MM.1S (cell line): ENCODE measurements around the gene RAB29.

Experiments
- EZH2 ChIP-seq: fragments of 300-600 bp; sonication (generic); optimal IDR thresholded peaks from 2 replicates; pipeline ENCODE3; 2017; ENCODE audit warnings: low read depth, mild to moderate bottlenecking, antibody characterized with exemption, low read length, mixed read lengths
- EZH2phosphoT487 ChIP-seq: fragments of 300-600 bp; sonication (generic); IDR thresholded peaks from 2 replicates; pipeline ENCODE4 v1.6.1; 2018; ENCODE audit warnings: antibody characterized with exemption, low read length
- TF ChIP-seq, protein P1 (sequence below): fragments of 300-600 bp; sonication (generic); IDR thresholded peaks from 2 replicates; pipeline ENCODE4 v1.5.1; 2016; ENCODE audit warnings: antibody characterized with exemption, low read length, mixed read lengths

DNA sequence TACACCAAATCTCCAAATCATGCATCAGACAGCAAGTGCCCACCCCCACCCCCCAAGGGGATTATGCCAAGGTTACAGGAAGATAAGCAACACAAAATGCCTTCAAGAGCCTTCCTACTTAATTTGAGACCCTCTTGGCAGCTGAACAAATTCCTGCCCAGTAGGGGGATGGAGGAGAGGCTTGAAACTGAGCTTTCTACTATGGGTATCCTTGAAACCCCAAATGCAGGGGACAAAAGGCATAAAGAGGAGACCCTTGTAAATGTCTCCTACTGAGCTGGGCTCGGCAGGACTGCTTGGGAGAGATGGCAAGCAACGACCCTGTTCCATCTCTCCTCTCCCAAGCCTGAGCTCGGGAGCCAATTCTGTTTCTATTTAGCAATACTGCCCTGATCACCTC is 34.2 kb upstream of the RAB29 start:
- TF ChIP-seq, protein P1, sequence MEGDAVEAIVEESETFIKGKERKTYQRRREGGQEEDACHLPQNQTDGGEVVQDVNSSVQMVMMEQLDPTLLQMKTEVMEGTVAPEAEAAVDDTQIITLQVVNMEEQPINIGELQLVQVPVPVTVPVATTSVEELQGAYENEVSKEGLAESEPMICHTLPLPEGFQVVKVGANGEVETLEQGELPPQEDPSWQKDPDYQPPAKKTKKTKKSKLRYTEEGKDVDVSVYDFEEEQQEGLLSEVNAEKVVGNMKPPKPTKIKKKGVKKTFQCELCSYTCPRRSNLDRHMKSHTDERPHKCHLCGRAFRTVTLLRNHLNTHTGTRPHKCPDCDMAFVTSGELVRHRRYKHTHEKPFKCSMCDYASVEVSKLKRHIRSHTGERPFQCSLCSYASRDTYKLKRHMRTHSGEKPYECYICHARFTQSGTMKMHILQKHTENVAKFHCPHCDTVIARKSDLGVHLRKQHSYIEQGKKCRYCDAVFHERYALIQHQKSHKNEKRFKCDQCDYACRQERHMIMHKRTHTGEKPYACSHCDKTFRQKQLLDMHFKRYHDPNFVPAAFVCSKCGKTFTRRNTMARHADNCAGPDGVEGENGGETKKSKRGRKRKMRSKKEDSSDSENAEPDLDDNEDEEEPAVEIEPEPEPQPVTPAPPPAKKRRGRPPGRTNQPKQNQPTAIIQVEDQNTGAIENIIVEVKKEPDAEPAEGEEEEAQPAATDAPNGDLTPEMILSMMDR: no peak
- TF ChIP-seq EZH2 (no peak), EZH2phosphoT487 (no peak)
